Ishikawa (cell line): ENCODE results near the gene GABRD.

Source experiments
- CEBPB ChIP-seq: IDR thresholded peaks from 2 replicates; pipeline ENCODE4 v1.6.1; 2012
- CREB1 ChIP-seq: IDR thresholded peaks from 2 replicates; pipeline ENCODE4 v1.6.1; 2012; ENCODE audit warnings: low read depth
- EGR1 ChIP-seq: IDR thresholded peaks from 2 replicates; pipeline ENCODE4 v1.6.1; 2012
- EP300 ChIP-seq: IDR thresholded peaks from 2 replicates; pipeline ENCODE4 v1.6.1; 2012; ENCODE audit warnings: borderline replicate concordance
- FOXM1 ChIP-seq: IDR thresholded peaks from 2 replicates; pipeline ENCODE4 v1.6.1; 2012; ENCODE audit warnings: low read depth, borderline replicate concordance
- MAX ChIP-seq: IDR thresholded peaks from 2 replicates; pipeline ENCODE4 v1.6.1; 2012
- NFIC ChIP-seq: IDR thresholded peaks from 2 replicates; pipeline ENCODE4 v1.6.1; 2012
- RAD21 ChIP-seq: IDR thresholded peaks from 2 replicates; pipeline ENCODE4 v1.6.1; 2012; ENCODE audit warnings: low read depth
- REST ChIP-seq: IDR thresholded peaks from 2 replicates; pipeline ENCODE4 v1.6.1; 2012; ENCODE audit warnings: low read depth, mild to moderate bottlenecking
- TAF1 ChIP-seq: IDR thresholded peaks from 2 replicates; pipeline ENCODE4 v1.6.1; 2012; ENCODE audit warnings: low read depth, mild to moderate bottlenecking
- TCF12 ChIP-seq: IDR thresholded peaks from 2 replicates; pipeline ENCODE4 v1.6.1; 2012; ENCODE audit warnings: low read depth
- TEAD4 ChIP-seq: IDR thresholded peaks from 2 replicates; pipeline ENCODE4 v1.6.1; 2012
- USF1 ChIP-seq: IDR thresholded peaks from 2 replicates; pipeline ENCODE4 v1.6.1; 2012
- YY1 ChIP-seq: IDR thresholded peaks from 2 replicates; pipeline ENCODE4 v1.6.1; 2012; ENCODE audit warnings: low read depth
- ZBTB7A ChIP-seq: IDR thresholded peaks from 2 replicates; pipeline ENCODE4 v1.6.1; 2012; ENCODE audit warnings: low read depth

The GABRD gene

GRCh38 chr1:2049225-2049717, 30.1 kb downstream of the GABRD start:
- no peak for TF ChIP-seq EP300
- 0 out of 2 replicates have a peak, but pooled peaks have one; percentile 32 for TF ChIP-seq MAX
- TF ChIP-seq RAD21, result peak; percentile 21; the same call in 1 of the 2 replicates

GRCh38 chr1:2049718-2050431, 30.7 kb downstream of the GABRD start, which contains the start of gene PRKCZ:
TSS of gene PRKCZ (plus strand) at chr1:2050411. CDS start at chr1:2050631, 220 bp downstream.
- TF ChIP-seq TAF1 (peak; percentile 57), CEBPB (no peak), MAX (0 out of 2 replicates have a peak, but pooled peaks have one; percentile 1), RAD21 (no peak), USF1 (no peak), REST (no peak), TEAD4 (no peak), CREB1 (no peak), YY1 (no peak), ZBTB7A (peak; percentile 81), EP300 (no peak), EGR1 (peak; percentile 28), NFIC (no peak), FOXM1 (no peak)

DNA sequence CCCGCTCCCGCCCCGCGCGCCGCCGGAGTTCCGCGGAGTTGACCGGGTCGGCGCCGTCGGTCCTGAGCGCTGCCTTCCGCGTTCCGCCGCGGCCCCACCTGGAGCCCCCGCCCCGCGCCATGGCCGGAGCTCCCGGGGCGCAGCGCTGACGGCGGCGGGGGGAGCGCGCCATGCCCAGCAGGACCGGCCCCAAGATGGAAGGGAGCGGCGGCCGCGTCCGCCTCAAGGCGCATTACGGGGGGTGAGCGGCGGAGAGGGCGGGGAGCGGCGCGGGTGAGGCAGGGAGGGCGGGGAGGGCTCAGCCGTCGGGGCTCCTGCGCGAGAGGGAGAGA, 31.3 kb downstream of the GABRD start:
- TF ChIP-seq USF1, result no peak
- TF ChIP-seq EP300, result peak; percentile 32; the same call in 1 of the 2 replicates
- no peak for TF ChIP-seq REST
- 0 out of 2 replicates have a peak, but pooled peaks have one; percentile 24 for TF ChIP-seq TAF1
- TF ChIP-seq NFIC, result no peak
- peak; percentile 68 for TF ChIP-seq YY1
- TF ChIP-seq TEAD4, result no peak
- TF ChIP-seq EGR1, result no peak
- no peak for TF ChIP-seq TCF12
- TF ChIP-seq ZBTB7A, result no peak
- no peak for TF ChIP-seq FOXM1
- no peak for TF ChIP-seq CEBPB
- TF ChIP-seq CREB1, result no peak
- TF ChIP-seq RAD21, result no peak
- TF ChIP-seq MAX, result no peak

GRCh38 chr1:2050793-2051682, 31.9 kb downstream of the GABRD start:
- no peak for TF ChIP-seq MAX
- TF ChIP-seq FOXM1, result no peak
- TF ChIP-seq EGR1, result 0 out of 2 replicates have a peak, but pooled peaks have one; percentile 20
- no peak for TF ChIP-seq USF1
- 0 out of 2 replicates have a peak, but pooled peaks have one; percentile 60 for TF ChIP-seq ZBTB7A
- TF ChIP-seq CEBPB, result no peak
- TF ChIP-seq EP300, result no peak
- 0 out of 2 replicates have a peak, but pooled peaks have one; percentile 27 for TF ChIP-seq TCF12
